Nephron progenitor cell (in vitro differentiated cells): ENCODE measurements around the gene ATP2B3.

Source experiments
- DNase-seq: peaks from one replicate; pipeline ENCODE4 v3.0.0; 2021
- H3K27ac Mint-ChIP-seq: 2 replicates; pipeline ENCODE4 v1.8.0; 2021; ENCODE audit warnings: mild to moderate bottlenecking, moderate library complexity, mixed read lengths
- H3K27me3 Mint-ChIP-seq: 2 replicates; pipeline ENCODE4 v1.8.0; 2021; ENCODE audit warnings: mild to moderate bottlenecking, low read depth, mixed read lengths; ENCODE audit not compliant: poor library complexity
- H3K36me3 Mint-ChIP-seq: 2 replicates; pipeline ENCODE4 v1.8.0; 2021; ENCODE audit warnings: low read depth, mixed read lengths
- H3K4me1 Mint-ChIP-seq: 2 replicates; pipeline ENCODE4 v1.8.0; 2021; ENCODE audit warnings: mixed read lengths
- H3K4me3 Mint-ChIP-seq: 2 replicates; pipeline ENCODE4 v1.8.0; 2021; ENCODE audit warnings: mild to moderate bottlenecking, moderate library complexity, mixed read lengths
- H3K9me3 Mint-ChIP-seq: 2 replicates; pipeline ENCODE4 v1.8.0; 2021; ENCODE audit warnings: mild to moderate bottlenecking, moderate library complexity, mixed read lengths
- TF ChIP-seq, protein P1 (sequence below): fragments of 200-600 bp; sonication (generic); IDR thresholded peaks from 2 replicates; pipeline ENCODE4 v1.5.0; 2021; ENCODE audit warnings: antibody characterized with exemption

Gene ATP2B3

DNA sequence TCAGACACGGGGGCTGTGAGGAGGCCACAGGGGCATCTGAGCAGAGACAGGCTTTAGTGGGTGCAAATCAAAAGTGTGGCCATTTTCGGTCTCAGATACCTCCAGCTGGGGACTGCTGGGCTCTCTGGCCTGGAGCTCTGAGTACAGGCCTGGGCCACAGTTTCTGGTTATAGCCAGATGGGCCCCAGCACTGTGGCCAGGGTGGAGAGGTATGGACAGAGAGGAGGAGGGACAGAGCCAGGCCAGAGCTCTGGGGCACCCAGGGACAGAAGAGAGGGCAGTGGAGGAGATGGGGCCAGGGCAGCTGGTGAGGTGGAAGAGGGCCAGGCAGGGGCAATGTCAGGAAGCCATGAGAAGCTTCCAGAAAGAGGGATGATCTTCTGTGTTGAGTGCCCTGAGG lies 61.4 kb downstream of the ATP2B3 start:
- H3K27me3 Mint-ChIP-seq = peaks cover 13% of the 10 kb centered on the region
- peak overlapping the region; percentile 59 for H3K4me3 Mint-ChIP-seq
- peak overlapping the region; percentile 97 for H3K27ac Mint-ChIP-seq

DNA sequence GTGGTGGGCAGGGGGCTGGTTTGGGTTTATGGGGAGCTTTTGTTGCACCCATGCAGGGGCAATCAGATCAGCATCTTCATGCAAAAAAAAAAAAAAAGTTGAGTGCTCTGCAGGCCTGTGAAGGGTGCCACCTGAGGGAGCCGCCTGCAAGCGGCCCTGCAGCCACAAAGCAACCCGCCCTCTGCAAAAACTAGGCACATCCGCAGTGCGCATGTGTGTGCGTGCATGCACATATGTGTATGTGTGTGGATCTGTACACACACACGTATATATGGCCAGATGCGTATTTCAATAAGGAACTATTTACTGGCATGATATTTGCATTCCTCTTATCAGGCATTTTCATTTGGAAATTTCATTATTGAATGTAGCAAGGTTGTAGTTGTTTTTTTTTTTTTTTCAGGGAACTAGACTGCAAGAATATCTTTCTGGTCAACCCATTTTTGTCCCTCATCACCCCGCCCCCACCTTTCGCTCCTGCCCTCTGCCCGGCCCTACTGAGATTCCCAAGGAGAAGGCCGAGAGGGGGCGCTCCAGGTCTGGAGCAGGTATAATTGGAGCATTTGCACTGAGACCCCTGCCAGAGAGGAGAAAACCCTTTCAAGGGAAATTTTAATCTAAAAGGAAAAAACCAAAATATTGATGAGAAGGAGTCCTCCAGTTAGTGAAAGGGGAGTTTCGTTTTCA lies 63.4 kb downstream of the ATP2B3 start:
- DNase-seq = peak; percentile 39
- H3K27me3 Mint-ChIP-seq = peaks cover 13% of the 10 kb centered on the region
- H3K27ac Mint-ChIP-seq = no peak overlapping the region
- H3K4me3 Mint-ChIP-seq = no peak overlapping the region
- peaks cover 79% of the 10 kb centered on the region for H3K9me3 Mint-ChIP-seq
- H3K4me1 Mint-ChIP-seq = peaks cover 53% of the 10 kb centered on the region
- peaks cover 4% of the 10 kb centered on the region for H3K36me3 Mint-ChIP-seq
- TF ChIP-seq, protein P1, sequence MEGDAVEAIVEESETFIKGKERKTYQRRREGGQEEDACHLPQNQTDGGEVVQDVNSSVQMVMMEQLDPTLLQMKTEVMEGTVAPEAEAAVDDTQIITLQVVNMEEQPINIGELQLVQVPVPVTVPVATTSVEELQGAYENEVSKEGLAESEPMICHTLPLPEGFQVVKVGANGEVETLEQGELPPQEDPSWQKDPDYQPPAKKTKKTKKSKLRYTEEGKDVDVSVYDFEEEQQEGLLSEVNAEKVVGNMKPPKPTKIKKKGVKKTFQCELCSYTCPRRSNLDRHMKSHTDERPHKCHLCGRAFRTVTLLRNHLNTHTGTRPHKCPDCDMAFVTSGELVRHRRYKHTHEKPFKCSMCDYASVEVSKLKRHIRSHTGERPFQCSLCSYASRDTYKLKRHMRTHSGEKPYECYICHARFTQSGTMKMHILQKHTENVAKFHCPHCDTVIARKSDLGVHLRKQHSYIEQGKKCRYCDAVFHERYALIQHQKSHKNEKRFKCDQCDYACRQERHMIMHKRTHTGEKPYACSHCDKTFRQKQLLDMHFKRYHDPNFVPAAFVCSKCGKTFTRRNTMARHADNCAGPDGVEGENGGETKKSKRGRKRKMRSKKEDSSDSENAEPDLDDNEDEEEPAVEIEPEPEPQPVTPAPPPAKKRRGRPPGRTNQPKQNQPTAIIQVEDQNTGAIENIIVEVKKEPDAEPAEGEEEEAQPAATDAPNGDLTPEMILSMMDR = peak; percentile 11

More for the DNA sequence above, 61.4 kb downstream of the ATP2B3 start:
- Mint-ChIP-seq H3K4me1 (peaks cover 71% of the 10 kb centered on the region), H3K36me3 (no peaks in the 10 kb centered on the region), H3K9me3 (peaks cover 87% of the 10 kb centered on the region)
- DNase-seq = no peak
- TF ChIP-seq, protein P1 = no peak

DNA sequence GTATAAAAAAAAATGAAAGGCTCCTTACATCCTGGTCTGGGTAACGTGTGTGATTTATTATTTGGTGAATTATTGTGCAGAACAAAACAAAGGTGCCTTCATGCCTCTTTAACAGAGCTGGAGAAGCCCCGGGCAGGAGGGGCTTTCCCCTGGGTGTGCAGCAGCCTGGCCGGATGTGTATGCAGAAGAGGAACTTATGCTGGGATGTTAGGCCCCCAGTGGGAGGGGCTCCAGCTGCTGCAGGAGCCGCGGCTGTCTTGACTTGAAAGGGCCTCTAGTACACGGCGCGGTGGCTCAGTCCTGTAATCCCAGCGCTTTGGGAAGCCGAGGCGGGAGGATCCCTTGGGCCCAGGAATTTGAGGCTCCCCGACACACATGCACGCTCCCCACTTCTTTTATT lies 65.5 kb downstream of the ATP2B3 start:
- peak; percentile 48 for DNase-seq
- peaks cover 83% of the 10 kb centered on the region for H3K9me3 Mint-ChIP-seq
- TF ChIP-seq, protein P1 = no peak
- peak overlapping the region; percentile 46 for H3K4me3 Mint-ChIP-seq
- H3K36me3 Mint-ChIP-seq = peaks cover 15% of the 10 kb centered on the region
- H3K4me1 Mint-ChIP-seq = peaks cover 40% of the 10 kb centered on the region
- H3K27ac Mint-ChIP-seq = no peak overlapping the region
- peaks cover 9% of the 10 kb centered on the region for H3K27me3 Mint-ChIP-seq

DNA sequence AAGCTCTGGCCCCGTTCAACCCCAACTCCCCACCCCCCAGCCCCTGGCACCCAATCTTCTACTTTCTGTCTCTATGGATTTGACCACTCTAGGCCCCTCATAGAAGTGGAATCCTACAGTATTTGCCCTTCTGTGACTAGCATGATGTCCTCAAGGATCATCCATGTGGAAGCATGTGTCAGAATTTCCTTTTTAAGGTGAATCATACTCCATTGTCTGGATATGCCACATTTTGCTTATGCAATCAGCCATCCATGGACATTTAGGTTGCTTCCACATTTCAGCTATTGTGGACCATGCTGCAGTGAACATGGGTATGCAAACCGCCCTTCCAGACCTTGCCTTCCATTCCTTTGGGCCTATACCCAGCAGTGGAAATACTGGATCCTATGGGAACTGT lies 66.0 kb downstream of the ATP2B3 start:
- H3K9me3 Mint-ChIP-seq = peaks cover 85% of the 10 kb centered on the region
- H3K27ac Mint-ChIP-seq = no peak overlapping the region
- TF ChIP-seq, protein P1 = no peak
- H3K4me3 Mint-ChIP-seq = no peak overlapping the region
- H3K36me3 Mint-ChIP-seq = peaks cover 20% of the 10 kb centered on the region
- no peak for DNase-seq
- peaks cover 7% of the 10 kb centered on the region for H3K27me3 Mint-ChIP-seq
- H3K4me1 Mint-ChIP-seq = peaks cover 36% of the 10 kb centered on the region

DNA sequence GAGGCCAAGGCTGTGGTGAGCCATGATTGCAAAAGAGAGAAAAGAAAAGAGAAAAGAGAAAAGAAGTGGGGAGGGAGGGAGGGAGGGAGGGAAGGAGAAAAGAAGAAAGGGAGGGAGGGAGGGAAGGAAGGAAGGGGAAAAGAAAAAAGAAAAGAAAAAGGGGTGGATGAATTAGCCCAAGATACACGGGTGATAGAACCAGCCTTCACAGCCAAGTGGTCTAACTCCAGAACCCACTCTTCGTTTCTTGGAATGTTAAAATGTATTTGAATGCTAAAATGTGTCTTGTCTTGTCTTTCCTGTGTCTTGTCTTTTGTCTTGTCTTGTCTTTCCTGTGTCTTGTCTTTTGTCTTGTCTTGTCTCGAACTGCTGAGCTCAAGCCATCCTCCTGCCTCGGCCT lies 68.4 kb downstream of the ATP2B3 start:
- Mint-ChIP-seq H3K27ac (no peak overlapping the region), H3K9me3 (peaks cover 71% of the 10 kb centered on the region), H3K4me3 (no peak overlapping the region), H3K27me3 (peaks cover 3% of the 10 kb centered on the region), H3K36me3 (peaks cover 21% of the 10 kb centered on the region), H3K4me1 (peaks cover 24% of the 10 kb centered on the region)
- TF ChIP-seq, protein P1 = no peak
- DNase-seq = no peak

DNA sequence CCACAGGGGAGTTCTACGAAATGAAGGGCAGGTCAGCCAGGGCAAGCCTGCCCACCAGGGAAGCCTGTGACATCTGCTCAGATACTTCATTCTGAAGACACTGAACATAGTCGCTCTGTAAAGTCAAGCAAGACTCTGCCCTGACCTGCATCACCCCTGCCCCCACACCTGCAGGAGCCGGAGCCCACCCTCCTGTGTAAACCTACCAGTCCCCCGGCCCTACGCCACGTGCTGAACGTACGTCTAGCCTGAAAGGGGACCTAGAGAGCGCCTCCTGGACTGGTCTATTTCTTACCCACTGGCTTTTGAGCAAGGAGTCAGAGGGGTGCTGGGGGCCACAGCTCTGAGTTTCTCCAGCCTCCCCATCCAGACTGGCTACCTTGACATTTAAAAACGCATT lies 69.9 kb downstream of the ATP2B3 start:
- Mint-ChIP-seq H3K4me1 (peaks cover 17% of the 10 kb centered on the region), H3K27me3 (peaks cover 3% of the 10 kb centered on the region), H3K4me3 (no peak overlapping the region), H3K36me3 (peaks cover 21% of the 10 kb centered on the region), H3K9me3 (peaks cover 66% of the 10 kb centered on the region), H3K27ac (no peak overlapping the region)
- TF ChIP-seq, protein P1 = no peak
- DNase-seq = no peak
